GM12873 (cell line): ENCODE results near the gene FOXL2.

Source experiments
- TF ChIP-seq, protein P1 (sequence below): IDR thresholded peaks from 2 replicates; pipeline ENCODE4 v1.5.1; 2012; ENCODE audit warnings: low read depth, mild to moderate bottlenecking, moderate library complexity, low read length, control low read depth; ENCODE audit not compliant: insufficient read depth; ENCODE audit errors: missing control alignments

Gene FOXL2

DNA sequence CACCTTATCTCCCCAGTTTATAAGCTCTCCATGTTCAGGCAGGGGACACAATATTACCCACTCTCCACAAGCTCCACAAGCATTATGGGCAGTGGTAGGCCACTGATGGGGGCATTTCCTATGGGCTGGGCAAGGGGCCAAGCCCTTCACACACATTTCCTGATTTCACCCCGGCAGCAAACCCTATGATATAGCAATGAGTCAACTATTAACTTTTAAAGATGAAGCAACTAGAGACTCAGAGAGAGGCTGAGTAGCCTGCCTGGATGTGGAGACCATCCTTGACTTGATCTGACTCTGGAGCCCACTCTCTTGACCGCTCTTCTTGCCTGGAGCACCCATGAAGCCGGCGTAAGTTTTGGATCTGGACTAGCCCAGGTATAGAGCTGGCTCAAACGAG is 27.5 kb upstream of the FOXL2 start:
- TF ChIP-seq, protein P1, sequence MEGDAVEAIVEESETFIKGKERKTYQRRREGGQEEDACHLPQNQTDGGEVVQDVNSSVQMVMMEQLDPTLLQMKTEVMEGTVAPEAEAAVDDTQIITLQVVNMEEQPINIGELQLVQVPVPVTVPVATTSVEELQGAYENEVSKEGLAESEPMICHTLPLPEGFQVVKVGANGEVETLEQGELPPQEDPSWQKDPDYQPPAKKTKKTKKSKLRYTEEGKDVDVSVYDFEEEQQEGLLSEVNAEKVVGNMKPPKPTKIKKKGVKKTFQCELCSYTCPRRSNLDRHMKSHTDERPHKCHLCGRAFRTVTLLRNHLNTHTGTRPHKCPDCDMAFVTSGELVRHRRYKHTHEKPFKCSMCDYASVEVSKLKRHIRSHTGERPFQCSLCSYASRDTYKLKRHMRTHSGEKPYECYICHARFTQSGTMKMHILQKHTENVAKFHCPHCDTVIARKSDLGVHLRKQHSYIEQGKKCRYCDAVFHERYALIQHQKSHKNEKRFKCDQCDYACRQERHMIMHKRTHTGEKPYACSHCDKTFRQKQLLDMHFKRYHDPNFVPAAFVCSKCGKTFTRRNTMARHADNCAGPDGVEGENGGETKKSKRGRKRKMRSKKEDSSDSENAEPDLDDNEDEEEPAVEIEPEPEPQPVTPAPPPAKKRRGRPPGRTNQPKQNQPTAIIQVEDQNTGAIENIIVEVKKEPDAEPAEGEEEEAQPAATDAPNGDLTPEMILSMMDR, result no peak

- TF ChIP-seq, protein P1, result no peak
These were observed 26.0 kb upstream of the FOXL2 start for GRCh38 chr3:138972941-138973340.

DNA sequence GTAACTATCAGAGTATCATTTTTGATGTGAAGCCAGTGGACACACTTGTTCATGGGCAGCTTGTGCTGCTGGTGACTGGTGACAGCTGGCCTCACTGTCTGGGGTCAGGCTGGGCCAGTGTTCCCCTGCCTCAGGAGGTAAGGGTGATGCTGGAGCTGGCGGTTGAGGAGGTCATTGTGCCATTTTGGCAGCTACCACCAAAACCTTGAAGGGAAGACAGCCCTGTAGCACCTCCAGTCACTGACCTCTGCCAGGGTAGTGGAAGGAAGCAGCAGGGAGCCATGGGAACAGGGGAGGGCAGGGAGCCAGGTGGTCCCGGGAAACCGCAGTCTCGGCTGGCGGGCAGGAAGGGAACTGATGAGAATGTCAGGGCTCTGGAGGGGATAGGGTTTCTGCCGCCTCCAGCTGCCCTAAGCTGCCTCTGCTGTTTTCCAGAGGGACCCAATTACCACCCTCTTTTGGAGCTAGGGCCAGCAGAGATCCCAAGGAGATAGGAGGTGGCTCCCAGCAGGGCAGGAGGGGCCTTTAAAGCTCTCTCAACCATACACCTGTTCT is 24.9 kb upstream of the FOXL2 start:
- TF ChIP-seq, protein P1, result no peak

- TF ChIP-seq, protein P1, result no peak
These were observed 18.0 kb upstream of the FOXL2 start for GRCh38 chr3:138964923-138965322.

DNA sequence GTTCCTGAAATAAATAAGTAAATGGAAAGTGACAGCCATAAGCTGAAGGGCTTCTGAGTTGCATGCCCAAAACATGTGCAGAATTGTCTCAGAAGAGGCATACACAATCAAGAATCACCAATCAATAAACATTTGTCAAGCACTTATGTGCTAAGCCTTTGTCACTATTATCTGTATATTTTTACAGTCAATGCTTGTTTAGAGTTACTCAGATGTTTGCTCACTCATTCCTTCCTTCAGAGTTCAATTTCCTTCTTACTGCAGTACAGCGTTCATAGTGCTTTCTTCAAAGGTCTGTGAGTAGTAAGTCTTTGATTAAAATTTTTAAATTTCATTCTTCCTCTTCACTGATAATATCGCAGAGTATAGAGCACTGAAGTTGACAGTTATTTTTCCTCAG is 17.3 kb upstream of the FOXL2 start:
- TF ChIP-seq, protein P1, result no peak

- TF ChIP-seq, protein P1, result no peak
These were observed 16.1 kb upstream of the FOXL2 start for GRCh38 chr3:138962854-138963560.

DNA sequence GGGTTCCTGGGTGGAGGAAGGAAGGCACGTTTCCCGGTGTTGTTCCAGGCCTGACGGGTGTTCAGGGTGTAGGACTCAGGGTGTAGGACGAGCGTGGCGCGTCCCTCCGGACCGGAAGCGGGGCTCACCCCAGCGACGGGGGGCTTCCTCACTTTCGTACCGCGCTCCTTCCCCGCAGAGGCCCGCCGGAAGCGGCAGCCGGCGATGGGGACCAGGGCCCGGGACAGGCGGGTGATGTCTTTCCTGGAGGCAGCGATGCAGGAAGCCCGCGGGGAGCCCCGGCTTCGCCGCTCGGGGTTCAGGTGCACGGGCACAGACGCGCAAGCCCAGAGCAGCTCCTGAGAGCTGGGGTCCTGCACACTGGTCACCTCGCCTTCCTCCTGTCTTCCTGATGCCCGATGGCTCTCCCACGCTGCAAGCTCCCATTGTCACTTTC is 13.5 kb upstream of the FOXL2 start:
- TF ChIP-seq, protein P1, result no peak
